ENCODE results near the gene ZNF664. TPM values are rescaled to one million over a fixed set of nuclear protein-coding genes. Genes with fewer than 3 reads are reported as not detected.

Gene ZNF664
- total RNA-seq, 1 experiment from 2014 or later, result 124 TPM

DNA sequence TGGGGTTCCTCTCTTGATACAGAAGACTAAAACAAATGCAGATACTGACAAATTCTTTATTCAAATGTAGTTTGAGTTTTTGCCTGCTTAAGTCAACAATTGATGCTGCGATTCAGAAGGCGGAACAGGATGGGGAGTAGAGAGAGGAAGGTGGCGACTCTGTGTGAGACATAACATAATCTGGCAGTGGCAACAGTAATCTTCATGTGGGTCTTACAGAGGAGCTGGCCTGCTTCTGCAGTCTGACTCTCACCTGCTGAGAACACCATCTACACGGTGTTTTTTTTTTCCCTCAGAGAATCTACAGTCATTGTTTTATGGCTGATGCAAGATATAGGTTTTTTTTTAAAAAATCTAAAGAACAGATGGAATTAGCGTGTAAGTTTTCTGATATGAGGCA, 10.5 kb upstream of the ZNF664 start:
- Histone ChIP-seq H3K9me3 (ENCODE audit: control insufficient read depth in 1 of 2, insufficient read depth in 1 of 2, low read depth in 1 of 2, low read length in 2 of 2) (no peaks in the 10 kb centered on the region), H3K4me2 (ENCODE audit: low read length) (no peak overlapping the region), H3K27me3 (ENCODE audit: insufficient read depth, low read length) (no peaks in the 10 kb centered on the region), H3K4me3 (replicated peaks in 1 of 2; ENCODE audit: low read depth in 1 of 2, low read length in 2 of 2) (no peak overlapping the region), H4K20me1 (ENCODE audit: insufficient read depth) (no peaks in the 10 kb centered on the region), H3K9ac (ENCODE audit: low read length) (no peak overlapping the region), H3K36me3 (ENCODE audit: control insufficient read depth in 1 of 2, insufficient read depth in 2 of 2, low read length in 2 of 2) (no peaks in the 10 kb centered on the region), H3K79me2 (ENCODE audit: insufficient read depth, low read length) (no peaks in the 10 kb centered on the region), H2AFZ (ENCODE audit: low read depth, low read length, poor library complexity, severe bottlenecking) (no peak overlapping the region), H3K4me1 (ENCODE audit: control insufficient read depth in 1 of 2, insufficient read depth in 2 of 2, low read length in 2 of 2) (no peaks in the 10 kb centered on the region), H3K9me2 (ENCODE audit: insufficient read depth) (no peaks in the 10 kb centered on the region), H3K27ac (ENCODE audit: low read depth, low read length) (no peak overlapping the region)
- ATAC-seq, result no peak
- RAD21 ChIA-PET (ENCODE audit: low non-redundant PET in 1 of 2, low total read pairs in 2 of 2, uncharacterized antibody in 2 of 2, unreplicated experiment in 2 of 2), result no interaction called here
- BruUV-seq (replicated peaks), result no TSS peak
- intact Hi-C loops (cut with micrococcal nuclease), result no loop called here
- no peak for DNase-seq (ENCODE audit: low read depth, low spot score)
- POLR2A ChIA-PET, result no interaction called here
- CTCF ChIA-PET, result interaction anchor here (0.6 kb wide), 1 partner anchor 80 kb away, joined by 3 read pairs; no protein-coding TSS in a partner anchor
- no peak for TF ChIP-seq CEBPB (IDR thresholded peaks at IDR 0.05; ENCODE audit: low read depth)
- TF ChIP-seq SIN3A (IDR thresholded peaks at IDR 0.05; ENCODE audit: low read depth), result no peak
- no peak for TF ChIP-seq ZNF274 (IDR thresholded peaks at IDR 0.05; ENCODE audit: low read depth, low read length)
- TF ChIP-seq TCF7L2 (IDR thresholded peaks at IDR 0.05; ENCODE audit: borderline replicate concordance, extremely low read depth, insufficient read depth, insufficient read length), result no peak
- TF ChIP-seq YY1 (IDR thresholded peaks at IDR 0.05; ENCODE audit: extremely low read depth, insufficient replicate concordance, low read depth, low read length), result no peak
- TF ChIP-seq EZH2 (IDR thresholded peaks at IDR 0.05), result no peak

DNA sequence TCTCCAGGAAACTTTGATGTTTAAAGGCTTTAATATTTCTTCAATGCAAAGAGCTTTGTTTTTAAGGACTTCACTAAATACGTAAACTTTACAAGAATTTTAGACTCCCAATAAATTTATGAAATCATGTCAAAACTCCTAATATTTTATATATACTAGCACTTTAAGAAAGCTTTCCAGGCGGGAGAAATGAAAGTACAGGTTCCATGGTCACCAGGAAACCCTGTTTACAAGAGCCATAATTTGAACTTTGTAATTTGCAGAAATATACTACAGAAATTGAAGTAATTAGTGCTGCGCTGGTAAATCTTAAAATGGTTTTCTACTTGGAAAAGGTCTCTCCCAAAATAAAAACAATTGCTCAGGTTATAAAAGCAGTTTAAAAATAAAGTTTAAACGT, 9.2 kb upstream of the ZNF664 start:
- RAD21 ChIA-PET (ENCODE audit: low non-redundant PET in 1 of 2, low total read pairs in 2 of 2, uncharacterized antibody in 2 of 2, unreplicated experiment in 2 of 2), result no interaction called here
- H3K27me3 ChIP-seq (ENCODE audit: insufficient read depth, low read length), result no peaks in the 10 kb centered on the region
- TF ChIP-seq ELF1 (IDR thresholded peaks at IDR 0.05; ENCODE audit: borderline replicate concordance, low read depth) (no peak), POLR2A (IDR thresholded peaks at IDR 0.05; ENCODE audit: borderline replicate concordance, extremely low read depth, insufficient read depth, insufficient read length) (no peak)
- TF ChIP-seq, protein P1, sequence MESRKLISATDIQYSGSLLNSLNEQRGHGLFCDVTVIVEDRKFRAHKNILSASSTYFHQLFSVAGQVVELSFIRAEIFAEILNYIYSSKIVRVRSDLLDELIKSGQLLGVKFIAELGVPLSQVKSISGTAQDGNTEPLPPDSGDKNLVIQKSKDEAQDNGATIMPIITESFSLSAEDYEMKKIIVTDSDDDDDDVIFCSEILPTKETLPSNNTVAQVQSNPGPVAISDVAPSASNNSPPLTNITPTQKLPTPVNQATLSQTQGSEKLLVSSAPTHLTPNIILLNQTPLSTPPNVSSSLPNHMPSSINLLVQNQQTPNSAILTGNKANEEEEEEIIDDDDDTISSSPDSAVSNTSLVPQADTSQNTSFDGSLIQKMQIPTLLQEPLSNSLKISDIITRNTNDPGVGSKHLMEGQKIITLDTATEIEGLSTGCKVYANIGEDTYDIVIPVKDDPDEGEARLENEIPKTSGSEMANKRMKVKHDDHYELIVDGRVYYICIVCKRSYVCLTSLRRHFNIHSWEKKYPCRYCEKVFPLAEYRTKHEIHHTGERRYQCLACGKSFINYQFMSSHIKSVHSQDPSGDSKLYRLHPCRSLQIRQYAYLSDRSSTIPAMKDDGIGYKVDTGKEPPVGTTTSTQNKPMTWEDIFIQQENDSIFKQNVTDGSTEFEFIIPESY (IDR thresholded peaks at IDR 0.05; ENCODE audit: extremely low read depth, insufficient replicate concordance, low read length), result no peak
- no peaks in the 10 kb centered on the region for H3K9me3 ChIP-seq (ENCODE audit: control insufficient read depth in 1 of 2, insufficient read depth in 1 of 2, low read depth in 1 of 2, low read length in 2 of 2)
- POLR2A ChIA-PET, result no interaction called here
- no peaks in the 10 kb centered on the region for H3K36me3 ChIP-seq (ENCODE audit: control insufficient read depth in 1 of 2, insufficient read depth in 2 of 2, low read length in 2 of 2)
- H4K20me1 ChIP-seq (ENCODE audit: insufficient read depth), result no peaks in the 10 kb centered on the region
- H3K4me3 ChIP-seq (replicated peaks in 1 of 2; ENCODE audit: low read depth in 1 of 2, low read length in 2 of 2), result no peak overlapping the region
- no peak overlapping the region for H3K27ac ChIP-seq (ENCODE audit: low read depth, low read length)
- H2AFZ ChIP-seq (ENCODE audit: low read depth, low read length, poor library complexity, severe bottlenecking), result no peak overlapping the region
- no peak for ATAC-seq
- no peaks in the 10 kb centered on the region for H3K9me2 ChIP-seq (ENCODE audit: insufficient read depth)
- H3K4me1 ChIP-seq (ENCODE audit: control insufficient read depth in 1 of 2, insufficient read depth in 2 of 2, low read length in 2 of 2), result no peaks in the 10 kb centered on the region
- H3K9ac ChIP-seq (ENCODE audit: low read length), result no peak overlapping the region
- no TSS peak for BruUV-seq (replicated peaks)
- H3K4me2 ChIP-seq (ENCODE audit: low read length), result no peak overlapping the region
- CTCF ChIA-PET, result no interaction called here
- DNase-seq (ENCODE audit: low read depth, low spot score), result no peak
- H3K79me2 ChIP-seq (ENCODE audit: insufficient read depth, low read length), result no peaks in the 10 kb centered on the region
- intact Hi-C loops (cut with micrococcal nuclease), result no loop called here

Measured in HCT116 (cell line).